22Rv1 (cell line): ENCODE measurements around the gene CCDC57.

ENCODE experiments used
- H3K27ac ChIP-seq: fragments of 450-650 bp; 2 replicates; pipeline ENCODE4 v1.5.1; 2017
- ZFX ChIP-seq: fragments of 450-650 bp; IDR thresholded peaks from 2 replicates; pipeline ENCODE4 v1.6.1; 2017; ENCODE audit warnings: antibody characterized with exemption, borderline replicate concordance
- TF ChIP-seq, protein P1 (sequence below): fragments of 450-650 bp; IDR thresholded peaks from 2 replicates; pipeline ENCODE4 v1.5.1; 2017; ENCODE audit warnings: mild to moderate bottlenecking

Gene CCDC57

DNA sequence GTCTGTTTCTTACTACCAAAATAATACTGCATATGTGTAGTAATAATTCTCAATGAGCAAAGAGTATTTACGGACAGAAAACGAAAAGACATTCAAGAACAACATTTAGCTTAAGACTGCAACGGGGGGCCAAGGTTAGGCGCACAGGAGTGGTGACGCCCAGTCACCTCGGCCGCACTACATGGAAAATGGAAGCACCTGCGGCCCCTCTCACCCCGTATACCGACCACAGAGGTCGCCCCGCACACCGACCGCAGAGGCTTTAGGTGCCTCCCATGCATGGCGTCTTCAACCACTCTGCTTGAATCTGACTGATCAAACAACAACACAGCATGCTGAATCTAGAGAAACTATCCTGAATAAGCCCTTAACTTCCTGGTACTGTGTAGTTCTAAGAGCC is 26.4 kb downstream of the CCDC57 start:
- no peak for TF ChIP-seq ZFX

DNA sequence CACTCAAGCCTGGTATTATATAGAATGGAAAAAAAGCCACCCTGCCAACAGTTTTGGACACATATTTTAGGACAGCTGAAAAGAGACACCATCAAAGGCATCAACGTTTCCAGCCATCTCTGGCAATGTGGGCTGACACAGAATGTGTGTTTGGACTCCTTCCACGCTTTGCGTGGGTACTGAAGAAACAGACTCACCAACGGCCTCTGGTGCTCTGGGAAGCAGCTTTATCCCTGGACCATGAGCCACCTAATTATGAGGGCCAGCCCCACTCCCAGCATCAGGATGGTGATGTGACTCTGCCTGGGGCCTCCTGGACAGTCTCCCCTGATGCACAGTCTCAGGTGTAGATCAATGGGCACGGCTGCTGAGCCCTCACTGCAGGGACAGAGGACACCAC is 27.9 kb downstream of the CCDC57 start:
- TF ChIP-seq ZFX: no peak
- TF ChIP-seq, protein P1, sequence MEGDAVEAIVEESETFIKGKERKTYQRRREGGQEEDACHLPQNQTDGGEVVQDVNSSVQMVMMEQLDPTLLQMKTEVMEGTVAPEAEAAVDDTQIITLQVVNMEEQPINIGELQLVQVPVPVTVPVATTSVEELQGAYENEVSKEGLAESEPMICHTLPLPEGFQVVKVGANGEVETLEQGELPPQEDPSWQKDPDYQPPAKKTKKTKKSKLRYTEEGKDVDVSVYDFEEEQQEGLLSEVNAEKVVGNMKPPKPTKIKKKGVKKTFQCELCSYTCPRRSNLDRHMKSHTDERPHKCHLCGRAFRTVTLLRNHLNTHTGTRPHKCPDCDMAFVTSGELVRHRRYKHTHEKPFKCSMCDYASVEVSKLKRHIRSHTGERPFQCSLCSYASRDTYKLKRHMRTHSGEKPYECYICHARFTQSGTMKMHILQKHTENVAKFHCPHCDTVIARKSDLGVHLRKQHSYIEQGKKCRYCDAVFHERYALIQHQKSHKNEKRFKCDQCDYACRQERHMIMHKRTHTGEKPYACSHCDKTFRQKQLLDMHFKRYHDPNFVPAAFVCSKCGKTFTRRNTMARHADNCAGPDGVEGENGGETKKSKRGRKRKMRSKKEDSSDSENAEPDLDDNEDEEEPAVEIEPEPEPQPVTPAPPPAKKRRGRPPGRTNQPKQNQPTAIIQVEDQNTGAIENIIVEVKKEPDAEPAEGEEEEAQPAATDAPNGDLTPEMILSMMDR: no peak
- H3K27ac ChIP-seq: no peak overlapping the region

More for the DNA sequence above, 26.4 kb downstream of the CCDC57 start:
- H3K27ac ChIP-seq: no peak overlapping the region

DNA sequence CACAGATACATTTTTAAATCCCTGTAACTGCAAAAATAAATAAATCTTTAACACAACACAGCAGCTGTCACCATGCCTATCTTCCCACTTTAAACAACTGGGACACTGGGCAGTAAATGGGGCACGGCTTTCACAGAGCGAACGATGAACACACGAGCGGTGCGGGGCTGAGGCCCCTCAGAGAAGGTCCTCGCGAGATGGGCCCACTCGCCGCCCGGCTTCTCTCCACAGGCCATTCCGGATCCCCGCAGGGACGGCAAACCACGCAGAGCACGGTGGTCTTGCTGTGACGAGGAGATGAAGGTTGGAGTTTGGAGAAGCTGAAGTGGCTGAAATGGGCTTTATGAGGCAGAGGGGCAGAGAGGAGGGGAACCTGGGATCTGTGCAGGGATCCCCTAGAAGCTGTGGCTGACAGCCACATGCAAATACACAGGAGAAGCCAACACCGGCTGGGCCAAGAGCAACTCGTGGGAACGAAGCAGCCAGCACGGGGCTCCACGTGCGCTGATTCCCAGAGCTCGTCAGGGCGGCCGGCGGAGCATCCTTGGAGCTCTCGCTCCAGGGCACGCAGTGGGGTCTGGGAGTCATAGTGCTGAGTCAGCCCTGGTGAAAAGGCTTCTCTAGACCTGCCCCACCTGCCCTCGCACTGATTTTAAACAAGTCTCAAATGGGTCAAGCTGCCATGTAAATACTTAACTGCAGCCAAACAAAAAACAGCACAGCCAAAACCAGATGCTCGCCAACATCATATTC is 31.7 kb downstream of the CCDC57 start:
- no peak for TF ChIP-seq ZFX
- TF ChIP-seq, protein P1: no peak
- no peak overlapping the region for H3K27ac ChIP-seq

DNA sequence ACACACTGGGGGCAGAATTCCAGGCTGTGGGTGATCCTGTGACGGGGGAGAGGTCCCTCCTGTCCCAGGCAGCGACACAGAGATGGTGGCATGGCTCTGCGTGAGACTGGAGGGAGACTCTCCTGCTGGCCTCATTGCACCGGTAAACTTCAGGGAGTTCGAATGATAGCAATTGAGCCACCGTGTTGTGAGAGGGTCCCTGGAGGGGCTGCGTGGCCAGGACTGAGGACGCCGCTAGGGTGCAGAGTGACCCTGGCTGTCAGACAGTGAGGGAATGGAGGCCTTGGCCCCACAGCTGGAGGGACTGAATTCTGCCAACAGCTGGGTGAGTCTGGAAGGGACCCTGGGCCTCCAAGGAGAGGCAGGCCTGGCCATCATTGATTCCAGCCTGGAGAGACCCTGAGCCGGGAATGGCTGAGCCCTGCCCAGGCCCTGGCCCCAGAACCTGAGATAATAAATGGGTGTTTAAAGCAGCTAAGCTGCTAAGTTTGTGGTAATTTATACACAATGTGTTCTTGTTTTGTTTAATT is 32.6 kb downstream of the CCDC57 start:
- TF ChIP-seq, protein P1: no peak
- no peak overlapping the region for H3K27ac ChIP-seq

DNA sequence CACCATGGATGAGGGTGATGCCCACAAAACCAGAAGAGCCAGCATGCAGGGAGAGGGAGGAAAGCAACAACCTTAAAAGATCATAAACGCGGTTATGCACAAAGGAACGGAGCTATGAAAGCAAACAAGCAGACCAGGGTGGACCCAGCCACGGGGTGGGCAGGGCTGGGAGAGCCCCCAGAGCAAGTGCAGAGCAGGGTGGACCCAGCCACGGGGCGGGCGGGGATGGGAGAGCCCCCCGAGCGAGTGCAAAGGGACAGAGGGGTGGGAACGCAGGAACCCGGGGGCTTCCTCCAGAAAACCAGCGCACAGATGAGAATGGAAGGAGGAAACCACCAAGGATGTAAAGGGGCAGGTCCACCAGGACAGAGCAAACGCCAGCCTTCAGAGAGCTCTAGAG is 33.2 kb downstream of the CCDC57 start:
- no peak overlapping the region for H3K27ac ChIP-seq
- TF ChIP-seq, protein P1: no peak
- TF ChIP-seq ZFX: no peak

DNA sequence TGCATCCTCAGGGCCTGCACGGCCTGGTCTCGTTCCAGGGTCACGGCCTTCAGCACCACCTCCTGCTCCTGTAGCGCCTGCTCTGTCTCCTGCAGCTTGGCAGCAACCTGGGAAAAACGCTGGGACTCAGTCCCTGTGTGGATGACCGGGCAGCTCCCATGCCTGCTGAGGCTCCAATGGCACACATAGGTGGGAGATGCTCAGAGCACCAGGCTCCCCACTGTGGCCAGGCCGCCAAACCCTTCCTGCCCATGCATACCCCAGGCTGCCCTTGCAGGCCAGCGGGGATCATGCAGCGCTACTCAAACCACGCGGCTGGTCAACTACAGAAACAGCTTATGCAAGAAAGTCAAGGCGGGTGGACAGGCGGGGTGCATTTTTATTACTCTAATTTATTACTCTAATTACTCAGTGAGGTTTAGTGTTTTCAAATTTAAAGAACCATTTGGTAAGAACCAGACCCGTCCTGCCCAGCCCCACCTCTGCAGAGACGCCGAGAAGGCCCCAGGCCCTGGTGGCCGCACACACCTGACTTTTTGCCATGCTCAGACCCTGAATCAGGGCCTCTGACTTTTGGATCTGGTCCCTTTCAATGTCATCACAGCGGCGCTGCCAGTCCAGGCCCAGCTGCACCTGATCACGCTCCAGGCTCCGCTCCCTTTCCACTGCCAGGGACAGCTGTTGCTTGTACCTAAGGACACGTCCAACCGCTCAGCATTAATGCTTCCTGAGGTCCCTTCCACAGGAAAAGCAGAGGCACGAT is 34.0 kb downstream of the CCDC57 start:
- TF ChIP-seq, protein P1: no peak
- no peak for TF ChIP-seq ZFX
- no peak overlapping the region for H3K27ac ChIP-seq

DNA sequence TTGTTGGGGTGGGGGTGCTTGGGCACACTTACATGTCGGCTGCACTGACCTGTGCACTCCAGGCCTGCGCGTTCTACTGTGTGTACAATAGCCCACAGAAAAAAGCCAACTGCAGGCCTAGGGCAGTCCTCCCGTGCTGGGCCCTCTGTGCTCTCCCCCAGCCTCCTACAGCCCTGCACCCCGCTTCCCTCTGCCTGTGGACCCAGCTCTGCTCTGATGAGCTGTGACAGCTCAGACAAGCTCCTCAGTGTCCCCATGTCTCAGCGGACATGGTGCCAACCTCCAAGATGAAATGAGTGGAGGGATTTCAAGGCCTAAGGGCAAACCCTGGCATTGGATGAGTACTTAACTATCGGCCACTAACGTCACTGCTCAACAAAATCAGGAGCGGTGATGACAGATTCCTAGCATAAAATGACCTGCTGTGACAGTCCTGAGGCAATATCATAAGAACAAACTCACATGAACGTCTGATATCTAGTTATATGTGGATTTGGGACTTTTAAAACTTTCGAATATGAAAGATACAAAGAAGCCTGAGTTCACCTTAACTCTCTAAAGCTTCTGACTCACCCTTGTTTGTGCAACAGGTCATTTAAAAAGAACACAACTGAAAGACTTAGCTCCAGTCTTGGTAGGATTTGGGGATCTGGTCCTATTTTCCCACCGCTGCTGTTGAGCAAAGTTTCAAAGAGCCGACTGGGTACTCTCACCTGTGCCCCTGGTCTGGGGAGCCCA is 34.7 kb downstream of the CCDC57 start:
- TF ChIP-seq, protein P1: no peak
- no peak for TF ChIP-seq ZFX
- no peak overlapping the region for H3K27ac ChIP-seq
